Measurements from ENCODE around the gene ARPP21.

GRCh38 chr3:35635407-35635806 is 3.9 kb upstream of the ARPP21 start:
- TF ChIP-seq CTCF (conservative IDR thresholded peaks at IDR 0.05; ENCODE audit: low read depth, low read length) (no peak), EZH2 (IDR thresholded peaks at IDR 0.05; ENCODE audit: low read length, unreplicated experiment) (no peak), EZH2phosphoT487 (IDR thresholded peaks at IDR 0.05; ENCODE audit: borderline replicate concordance, low read length) (no peak)
